Renal pelvis (tissue), 4 donors: ENCODE measurements around the gene RNF111. TPM values are rescaled to one million over a fixed set of nuclear protein-coding genes. Genes with fewer than 3 reads are reported as not detected.
"Not testable (repeated sequence)": the region's sequence is repeated elsewhere in the genome, so short reads cannot be mapped to it uniquely, and the experiment has no call there.

Experiments
- DNase-seq: peaks from one replicate; pipeline ENCODE4 v3.0.0-alpha.2; 2013
- polyA plus RNA-seq, 3 donors: library from polyadenylated mRNA; unstranded; fragments of 120-200 nt; gene quantifications; one replicate each; pipeline ENCODE4 v1.2.1, GENCODE V29; 2013; ENCODE audit not compliant: insufficient read length in 3 of 3

The RNF111 gene
- polyA plus RNA-seq, 3 donors = 38.9 to 44.6 (median 40.9) TPM

DNA sequence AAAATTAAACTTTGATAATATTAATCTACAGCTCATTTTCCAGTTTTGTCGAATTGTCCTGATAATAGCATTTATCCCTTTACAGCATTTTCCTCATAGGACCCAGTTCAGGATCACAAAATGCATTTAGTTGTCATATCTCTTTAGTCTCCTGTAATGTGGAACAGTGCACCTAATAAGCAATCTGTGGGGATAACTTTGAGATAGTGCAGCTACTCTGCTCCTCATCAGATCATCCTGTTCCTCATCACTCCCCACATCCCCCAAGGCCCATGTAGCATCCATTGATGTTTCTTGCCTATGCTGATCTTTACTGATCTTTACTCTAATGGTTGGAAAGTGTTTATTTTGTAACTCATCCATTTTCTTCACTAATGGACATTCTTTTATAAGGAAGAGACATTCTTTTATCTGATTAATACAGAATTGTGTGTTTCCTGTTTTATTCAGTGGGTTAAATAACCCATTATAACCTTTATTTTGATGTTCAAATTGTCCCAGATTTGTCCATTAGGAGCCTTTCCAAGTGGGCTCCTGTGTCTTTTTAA lies 7.5 kb downstream of the RNF111 start:
- DNase-seq = no peak

DNA sequence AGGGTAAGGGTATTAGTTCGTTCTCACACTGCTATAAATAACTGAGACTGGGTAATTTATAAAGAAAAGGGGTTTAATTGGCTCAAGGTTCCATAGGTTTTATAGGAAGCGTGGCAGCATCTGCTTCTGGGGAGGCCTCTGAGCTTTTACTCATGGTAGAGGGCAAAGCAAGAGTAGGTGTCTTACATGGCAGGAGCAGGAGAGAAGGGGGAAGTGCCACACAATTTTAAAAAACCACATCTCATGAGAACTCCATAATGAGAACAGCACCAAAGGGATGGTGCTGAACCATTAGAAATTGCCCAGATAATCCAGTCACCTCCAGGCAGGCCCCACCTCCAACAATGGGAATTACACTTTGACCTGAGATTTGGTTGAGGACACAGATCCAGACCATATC lies 12.2 kb downstream of the RNF111 start:
- DNase-seq = no peak

DNA sequence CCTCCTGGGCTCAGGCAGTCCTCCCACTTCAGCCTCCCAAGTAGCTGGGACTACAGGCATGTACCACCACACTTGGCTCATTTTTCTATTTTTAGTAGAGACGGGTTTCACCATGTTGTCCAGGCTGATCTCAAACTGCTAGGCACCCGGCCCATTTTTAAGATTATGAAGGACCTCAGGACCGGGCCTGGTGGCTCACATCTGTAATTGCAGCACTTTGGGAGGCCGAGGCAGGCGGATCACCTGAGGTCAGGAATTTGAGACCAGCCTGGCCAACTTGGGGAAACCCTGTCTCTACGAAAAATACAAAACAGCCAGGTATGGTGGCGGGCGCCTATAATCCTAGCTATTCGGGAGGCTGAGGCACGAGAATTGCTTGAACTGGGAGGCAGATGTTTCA lies 12.8 kb downstream of the RNF111 start:
- DNase-seq = not testable (repeated sequence)

DNA sequence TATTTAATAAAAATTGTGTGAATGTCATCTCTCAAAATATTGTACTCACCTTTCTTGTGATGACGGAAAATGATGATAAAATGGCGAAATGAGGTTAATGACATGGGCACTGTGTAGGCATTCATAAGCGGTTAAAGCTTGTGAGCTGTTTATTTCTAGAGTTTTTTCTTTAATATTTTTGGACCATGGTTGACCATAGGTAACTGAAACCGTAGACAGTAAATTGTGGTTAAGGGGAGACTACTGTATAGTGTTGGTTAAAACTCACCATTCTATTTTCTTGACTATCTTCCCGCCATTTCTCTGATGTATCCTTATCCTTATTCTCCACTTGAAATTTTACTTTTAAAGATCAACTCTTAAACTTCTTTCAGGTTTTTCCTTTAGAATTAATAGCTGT lies 14.5 kb downstream of the RNF111 start:
- DNase-seq = no peak

DNA sequence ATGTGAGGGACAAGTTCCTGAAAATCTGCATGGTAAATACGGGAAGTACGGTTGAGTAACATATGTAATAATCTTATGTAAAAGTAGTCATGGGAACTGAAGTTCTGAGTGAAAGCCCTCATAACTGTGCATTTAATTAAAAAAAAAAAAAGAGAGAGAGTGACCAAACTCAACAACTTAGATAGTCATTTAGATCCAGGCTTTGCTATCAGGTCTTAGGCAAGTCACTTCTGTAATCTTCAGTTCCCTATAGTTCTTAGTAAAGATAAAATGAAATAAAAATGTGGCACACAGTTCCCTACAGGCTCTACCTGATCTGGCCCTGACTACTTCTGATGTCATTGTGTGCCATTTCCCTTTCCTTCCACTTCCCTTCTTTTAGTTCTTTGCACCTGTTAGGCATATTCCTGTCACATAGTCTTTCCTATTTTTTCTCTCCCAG lies 15.0 kb downstream of the RNF111 start:
- no peak for DNase-seq

DNA sequence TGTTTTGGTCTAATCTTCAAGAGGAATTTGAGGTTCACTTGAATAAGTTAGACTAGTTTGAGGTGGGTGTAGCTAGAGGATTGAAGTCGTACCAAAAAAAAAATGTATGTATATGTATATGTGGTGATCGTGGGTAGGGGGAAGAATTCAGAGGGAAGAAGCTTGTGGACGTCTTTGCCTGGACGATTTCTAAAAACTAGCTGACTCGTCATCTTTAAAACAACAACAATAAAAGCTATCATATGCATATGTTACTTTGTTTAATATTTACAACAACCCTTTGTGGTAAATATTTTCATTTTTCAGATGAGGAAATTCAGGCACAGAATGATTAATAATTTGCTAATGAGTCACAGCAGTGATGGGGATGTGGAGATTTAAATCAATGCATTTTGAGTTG lies 18.1 kb downstream of the RNF111 start:
- no peak for DNase-seq

DNA sequence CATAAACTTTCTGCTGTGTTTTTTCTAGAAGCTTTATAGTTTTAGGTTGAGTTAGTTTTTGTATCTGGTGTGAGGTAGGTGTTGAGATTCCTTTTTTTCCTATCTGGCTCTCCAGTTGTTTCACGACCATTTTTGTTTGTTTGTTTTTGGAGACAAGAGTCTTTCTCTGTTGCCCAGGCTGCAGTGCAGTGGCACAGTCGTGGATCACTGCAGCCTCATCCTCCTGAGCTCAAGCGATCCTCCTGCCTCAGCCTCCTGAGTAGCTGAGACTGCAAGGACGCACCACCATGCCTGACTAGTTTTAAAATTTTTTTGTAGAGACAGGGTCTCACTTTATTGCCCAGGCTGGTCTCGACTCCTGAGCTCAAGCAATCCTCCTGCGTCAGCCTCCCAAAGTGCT lies 20.6 kb downstream of the RNF111 start:
- DNase-seq = no peak

DNA sequence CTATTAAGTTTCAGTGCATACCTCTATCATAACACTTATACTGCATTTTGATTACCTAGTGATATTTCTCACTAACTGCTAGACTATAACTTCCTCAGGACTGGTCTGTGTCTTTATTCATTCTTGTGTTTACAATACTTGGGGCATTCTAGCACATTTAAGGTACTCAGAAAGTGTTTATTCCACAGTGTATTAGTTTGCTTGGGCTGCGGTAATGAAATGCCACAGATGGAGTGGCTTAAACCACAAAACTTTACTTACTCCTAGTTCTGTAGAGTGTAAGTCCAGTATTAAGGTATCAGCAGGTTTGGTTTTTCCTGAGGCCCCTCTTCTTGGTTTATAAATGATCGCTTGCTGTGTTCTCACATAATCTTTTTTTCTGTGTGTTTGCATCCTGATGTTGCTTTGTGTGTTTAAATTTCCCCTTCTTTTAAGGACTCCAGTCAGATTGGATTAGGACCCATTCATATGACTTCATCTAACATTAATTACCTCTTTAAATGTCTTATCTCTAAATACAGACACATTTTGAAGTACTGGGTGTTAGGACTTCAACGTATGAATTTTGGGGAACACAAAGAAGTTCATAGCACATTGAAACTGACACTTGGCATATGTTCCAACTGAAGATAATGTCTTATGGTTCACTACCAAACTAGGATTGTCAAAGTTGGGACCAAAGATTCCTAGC lies 23.9 kb downstream of the RNF111 start:
- DNase-seq = no peak

DNA sequence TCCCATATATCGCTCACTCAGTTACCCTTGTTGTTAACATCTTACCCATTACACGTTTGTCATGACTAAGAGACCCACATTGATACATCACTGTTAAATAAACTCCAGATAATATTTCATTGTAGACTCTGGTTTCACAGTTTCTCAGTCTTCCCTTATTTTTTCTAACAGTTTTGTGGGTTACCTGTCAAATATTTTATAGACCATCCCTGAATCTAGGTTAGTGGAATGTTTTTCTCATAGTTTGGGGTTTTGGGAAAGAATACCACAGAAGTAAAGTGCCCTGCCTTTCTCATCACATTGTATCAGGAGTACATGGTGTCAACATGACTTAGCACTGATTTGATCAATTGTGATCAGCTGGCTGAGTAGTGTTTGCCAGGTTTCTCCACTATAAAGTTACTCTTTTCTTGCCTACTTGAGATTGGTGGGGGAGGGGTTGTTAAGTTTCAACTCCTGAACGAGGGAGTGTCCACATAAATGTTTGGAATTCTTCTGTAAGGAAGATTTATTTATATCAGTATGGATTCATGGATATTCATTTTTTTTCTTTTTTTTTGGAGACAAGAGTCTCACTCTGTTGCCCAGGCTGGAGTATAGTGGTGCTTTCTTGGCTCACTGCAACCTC lies 25.9 kb downstream of the RNF111 start:
- no peak for DNase-seq

DNA sequence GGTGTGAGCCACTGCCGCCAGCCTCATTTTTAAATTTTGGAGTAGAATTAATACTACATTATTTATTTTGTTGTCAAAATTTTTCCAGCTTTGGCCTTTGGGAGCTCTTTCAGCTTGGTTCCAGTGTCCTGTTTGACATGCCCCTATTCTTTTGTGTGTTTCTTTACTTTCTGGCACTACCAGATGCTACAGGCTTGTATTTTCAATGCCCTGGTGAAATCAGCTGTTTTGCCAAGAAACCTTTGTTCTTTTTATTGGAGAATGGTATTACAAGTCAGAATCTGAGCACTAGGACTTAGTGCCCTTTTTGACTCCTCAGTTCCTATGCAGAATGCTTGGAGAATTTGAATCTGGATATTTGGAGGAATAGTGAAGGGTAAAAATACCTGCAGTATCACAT lies 26.6 kb downstream of the RNF111 start:
- no peak for DNase-seq

DNA sequence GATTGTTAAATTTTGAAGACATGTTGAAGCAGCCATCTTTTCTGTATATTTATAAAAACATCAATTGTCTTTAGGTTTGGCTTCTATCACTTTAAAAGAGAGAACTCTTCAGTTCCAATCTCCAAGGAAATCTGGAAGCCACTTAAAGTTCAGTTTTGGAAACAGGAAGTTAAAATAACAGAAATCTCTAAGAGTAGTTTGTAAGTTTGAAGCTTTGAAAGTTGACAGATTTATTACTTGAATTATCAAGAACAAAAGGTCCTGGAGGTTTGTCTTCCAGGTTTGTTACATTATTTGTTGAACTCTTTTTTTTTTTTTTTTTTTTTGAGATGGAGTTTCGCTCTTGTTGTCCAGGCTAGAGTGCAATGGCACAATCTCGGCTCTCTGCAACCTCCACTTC lies 30.0 kb downstream of the RNF111 start:
- no peak for DNase-seq

DNA sequence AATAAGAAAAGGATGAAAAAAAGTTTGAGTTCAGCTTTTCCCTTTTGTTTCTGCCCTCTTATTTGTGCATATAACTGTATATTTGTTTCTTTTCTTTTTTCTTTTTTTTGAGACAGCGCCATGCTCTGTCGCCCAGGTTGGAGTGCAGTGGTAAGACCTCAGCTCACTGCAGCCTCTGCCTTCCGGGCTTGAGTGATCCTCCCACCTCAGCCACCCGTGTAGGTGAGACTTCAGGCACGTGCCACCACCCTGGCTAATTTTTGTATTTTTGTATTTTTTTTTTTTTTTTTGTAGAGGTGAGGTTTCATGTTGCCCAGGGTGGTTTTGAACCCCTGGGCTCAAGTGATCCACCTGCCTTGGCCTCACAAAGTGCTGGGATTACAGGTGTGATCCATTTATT lies 31.4 kb downstream of the RNF111 start:
- no peak for DNase-seq

DNA sequence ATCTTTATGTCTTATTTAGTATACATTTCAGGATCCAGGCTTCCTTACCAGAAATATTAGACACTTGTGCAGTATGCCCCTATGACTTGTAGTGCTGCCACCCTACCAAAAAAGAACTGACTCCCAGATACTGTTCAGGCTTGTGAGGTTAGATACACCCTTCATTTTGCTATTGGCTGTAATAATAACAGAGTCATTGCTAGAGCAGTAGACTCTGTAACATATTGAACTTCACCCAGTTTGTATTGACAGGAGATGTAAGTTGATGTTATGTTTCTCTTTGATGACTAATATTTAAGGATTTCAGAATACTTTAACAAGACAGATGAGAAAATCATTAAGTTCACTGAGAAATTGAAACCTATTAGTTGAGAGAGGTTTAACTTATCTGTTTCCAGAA lies 32.9 kb downstream of the RNF111 start:
- no peak for DNase-seq

DNA sequence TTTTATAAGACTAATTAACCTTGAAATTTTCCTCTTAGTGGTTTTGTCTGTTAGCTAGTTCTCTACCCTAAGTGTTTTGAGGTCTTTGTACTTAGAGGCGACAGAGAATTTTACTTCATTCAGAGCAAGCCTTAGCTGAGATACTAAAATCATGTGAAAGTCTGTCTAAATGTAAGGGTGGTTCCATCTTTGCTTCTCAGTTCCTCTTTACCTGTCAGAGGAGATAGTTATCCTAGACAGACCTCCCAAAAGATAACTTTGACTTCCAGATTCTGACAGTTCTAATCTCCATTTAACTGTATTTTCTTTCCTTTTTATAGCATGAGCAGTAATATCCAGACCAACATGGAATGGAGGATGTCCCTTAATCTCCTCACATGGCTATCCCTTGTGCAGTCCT lies 34.7 kb downstream of the RNF111 start:
- no peak for DNase-seq

DNA sequence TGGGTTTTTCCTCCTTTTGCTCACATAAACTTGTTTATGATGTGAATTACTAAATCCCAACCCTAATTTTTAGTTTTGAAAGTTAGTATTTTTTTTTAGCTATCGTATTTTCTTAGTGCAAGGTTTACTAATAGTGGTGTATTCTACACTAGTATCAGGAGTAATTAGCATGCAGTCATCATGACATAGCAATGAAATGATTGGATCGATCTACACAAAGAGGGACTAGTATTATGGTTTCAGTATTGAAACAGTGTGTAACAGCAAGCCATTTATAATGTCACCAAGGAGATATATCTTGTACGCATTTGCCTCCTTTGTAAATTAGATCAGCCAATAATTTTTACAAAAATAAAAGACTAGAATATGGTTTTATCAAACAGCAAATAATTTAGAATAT lies 38.7 kb downstream of the RNF111 start:
- DNase-seq = no peak

DNA sequence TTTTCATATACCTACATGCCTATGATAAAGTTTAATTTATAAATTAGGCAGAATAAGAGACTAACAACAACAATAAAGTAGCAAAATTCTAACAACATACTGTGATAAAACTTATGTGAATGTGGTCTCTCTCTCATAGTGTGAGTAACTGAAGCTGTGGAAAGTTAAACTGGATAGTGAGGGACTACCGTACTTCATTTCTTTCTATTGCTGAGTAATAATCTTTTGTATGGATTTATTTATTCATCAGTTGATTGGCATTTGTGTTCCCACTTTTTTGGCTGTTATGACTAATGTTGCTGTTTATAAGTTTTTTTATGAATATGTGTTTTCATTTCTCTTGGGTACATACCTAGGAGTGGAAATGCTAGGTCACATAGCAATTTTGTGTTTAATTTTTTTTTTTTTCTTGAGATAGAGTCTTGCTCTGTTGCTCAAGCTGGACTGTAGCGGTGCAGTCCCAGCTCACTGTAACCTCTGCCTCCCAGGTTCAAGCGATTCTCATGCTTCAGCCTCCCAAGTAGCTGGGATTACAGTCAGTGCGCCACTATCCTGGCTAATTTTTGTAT lies 41.0 kb downstream of the RNF111 start:
- DNase-seq = no peak

DNA sequence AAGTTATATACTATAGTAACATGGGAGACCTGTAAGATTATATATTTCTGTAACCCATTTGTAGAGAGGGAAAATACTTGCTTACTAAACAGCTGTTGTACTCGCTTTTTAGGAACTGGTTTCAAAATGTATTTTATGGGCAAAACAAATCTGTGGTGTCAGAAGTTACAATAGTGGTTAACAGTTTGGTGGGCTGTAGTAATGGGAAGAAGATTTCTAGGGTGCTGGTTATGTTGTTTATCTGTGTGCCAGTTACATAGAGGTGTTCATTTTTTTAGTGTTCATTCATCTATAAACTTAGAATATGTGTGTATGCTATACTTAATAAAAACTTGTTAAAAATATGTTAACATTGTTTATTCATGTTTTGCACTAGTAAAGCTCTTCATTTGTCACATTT lies 42.1 kb downstream of the RNF111 start:
- DNase-seq = no peak

DNA sequence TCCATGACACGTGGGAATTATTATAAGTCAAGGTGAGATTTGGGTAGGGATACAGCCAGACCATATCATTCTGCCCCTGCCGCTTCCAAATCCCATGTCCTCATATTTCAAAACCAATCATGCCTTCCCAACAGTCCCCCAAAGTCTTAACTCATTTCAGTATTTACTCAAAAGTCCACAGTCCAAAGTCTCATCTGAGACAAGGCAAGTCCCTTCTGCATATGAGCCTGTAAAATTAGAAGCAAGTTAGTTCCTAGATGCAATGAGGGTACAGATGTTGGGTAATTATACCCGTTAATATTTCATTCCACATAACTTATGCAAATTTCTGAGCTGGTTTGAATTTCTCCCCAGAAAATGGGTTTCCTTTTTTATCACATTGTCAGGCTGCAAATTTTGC lies 47.7 kb downstream of the RNF111 start:
- DNase-seq = no peak

DNA sequence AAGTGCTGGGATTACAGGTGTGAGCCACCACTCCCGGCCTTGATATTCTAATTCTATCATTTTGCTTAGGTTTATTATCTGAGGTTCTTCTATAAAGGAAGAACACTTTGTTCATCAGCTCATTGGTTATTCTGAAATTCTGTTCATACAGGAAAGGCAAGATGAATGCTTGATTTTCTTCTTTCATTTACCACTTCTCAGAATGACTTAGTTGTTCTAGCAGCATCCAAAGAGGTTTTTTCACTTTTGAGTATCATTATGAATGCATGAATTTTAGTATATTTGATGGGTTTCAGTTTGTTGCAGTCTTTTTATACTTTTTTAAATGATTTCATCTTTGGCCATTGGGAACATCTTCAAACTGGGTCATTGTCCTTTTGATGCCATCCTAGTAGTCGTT lies 51.8 kb downstream of the RNF111 start:
- DNase-seq = no peak

DNA sequence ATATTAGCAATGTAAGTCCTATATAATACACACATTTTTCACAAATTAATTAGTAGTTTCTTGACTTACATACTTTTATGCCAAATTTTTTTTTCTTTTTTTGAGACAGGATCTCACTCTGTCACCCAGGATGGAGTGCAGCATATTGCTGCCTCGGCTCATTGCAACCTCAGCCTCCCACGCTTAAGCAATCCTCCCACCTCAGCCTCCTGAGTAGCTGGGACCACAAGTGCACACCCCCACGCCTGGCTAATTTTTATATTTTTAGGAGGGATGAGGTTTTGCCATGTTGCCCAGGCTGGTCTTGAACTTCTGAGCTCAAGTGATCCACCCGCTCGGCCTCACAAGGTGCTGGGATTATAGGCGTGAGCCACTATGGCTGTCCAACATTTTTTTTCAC lies 54.6 kb downstream of the RNF111 start:
- no peak for DNase-seq

DNA sequence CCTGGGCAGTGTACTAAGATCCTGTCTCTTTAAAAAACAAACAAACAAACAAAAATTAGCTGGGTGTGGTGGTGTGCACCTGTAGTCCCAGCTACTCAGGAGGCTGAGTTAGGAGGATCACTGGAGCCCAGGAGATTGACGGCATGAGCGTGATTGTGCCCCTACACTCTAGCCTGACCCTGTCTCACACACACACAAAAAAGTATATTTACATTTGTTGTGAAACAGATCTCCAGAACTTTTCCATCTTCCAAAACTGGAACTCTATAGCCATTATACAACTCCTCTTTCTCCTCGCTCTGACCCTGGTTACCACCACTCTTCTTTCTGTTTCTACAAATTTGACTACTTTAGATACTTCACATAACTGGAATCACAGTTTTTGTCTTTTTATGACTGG lies 61.4 kb downstream of the RNF111 start:
- DNase-seq = no peak

DNA sequence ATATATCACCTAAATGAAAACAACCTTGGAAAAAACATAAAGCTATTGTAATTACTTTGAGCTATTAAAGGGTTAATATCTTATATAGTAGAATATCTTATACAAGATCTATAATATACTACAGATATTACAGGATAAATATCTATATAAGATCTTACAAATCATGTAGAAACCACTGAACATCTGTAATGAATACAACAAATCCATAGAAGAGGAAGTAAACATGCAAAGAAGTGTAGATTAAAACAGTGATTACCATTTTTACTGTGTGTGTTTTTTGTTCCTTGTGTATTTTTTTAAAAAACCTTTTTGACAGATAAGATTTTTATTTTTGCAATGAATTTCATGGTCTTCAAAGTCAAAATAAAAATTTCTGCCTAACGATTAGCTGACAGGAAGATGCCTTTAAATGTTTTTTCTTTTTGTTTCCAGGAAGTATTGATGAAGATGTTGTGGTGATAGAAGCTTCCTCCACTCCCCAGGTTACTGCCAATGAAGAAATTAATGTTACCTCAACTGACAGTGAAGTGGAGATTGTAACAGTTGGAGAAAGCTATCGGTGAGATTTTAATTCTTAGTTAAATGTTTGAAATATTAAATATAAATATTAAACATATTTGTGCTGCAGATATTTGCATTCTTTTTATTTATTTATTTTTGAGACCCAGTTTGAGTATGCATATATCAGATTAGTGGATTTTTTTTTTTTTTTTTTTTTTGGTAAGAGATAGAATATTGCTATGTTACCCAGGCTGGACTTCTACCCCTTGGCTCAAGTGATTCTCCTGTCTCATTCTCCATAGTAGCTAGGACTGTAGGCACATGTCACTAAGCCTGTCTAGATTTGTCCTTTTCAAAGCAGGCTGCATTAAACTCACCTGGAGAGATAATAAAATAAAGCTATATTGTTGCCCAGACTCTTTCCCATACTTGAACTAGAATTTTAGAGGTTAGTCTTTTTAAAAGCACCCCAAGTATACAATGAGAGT lies 64.7 kb downstream of the RNF111 start:
- no peak for DNase-seq
